Hepatocyte (in vitro differentiated cells): ENCODE measurements around the gene MICAL2. TPM values are rescaled to one million over a fixed set of nuclear protein-coding genes. Genes with fewer than 3 reads are reported as not detected.

Source experiments
- DNase-seq: peaks from one replicate; pipeline ENCODE4 v3.0.0-alpha.2; 2016; ENCODE audit warnings: low spot score
- H2AFZ ChIP-seq: fragments of 200-600 bp; sonication (generic); 2 replicates; pipeline ENCODE4 v1.6.0; 2016; ENCODE audit warnings: antibody characterized with exemption, mild to moderate bottlenecking
- H3K27ac ChIP-seq: fragments of 200-600 bp; sonication (generic); 2 replicates; pipeline ENCODE4 v1.5.1; 2016; ENCODE audit warnings: mild to moderate bottlenecking
- H3K27me3 ChIP-seq: fragments of 200-600 bp; sonication (generic); 2 replicates; pipeline ENCODE4 v1.6.1; 2016
- H3K36me3 ChIP-seq: fragments of 200-600 bp; sonication (generic); replicated peaks from 2 replicates; pipeline ENCODE4 v1.5.1; 2016; ENCODE audit warnings: low read depth; ENCODE audit not compliant: insufficient read depth
- H3K4me1 ChIP-seq: fragments of 200-600 bp; sonication (generic); 2 replicates; pipeline ENCODE4 v1.5.1; 2016; ENCODE audit warnings: mild to moderate bottlenecking, moderate library complexity; ENCODE audit not compliant: insufficient read depth
- H3K4me2 ChIP-seq: fragments of 200-600 bp; sonication (generic); 2 replicates; pipeline ENCODE4 v1.6.0; 2016
- H3K4me3 ChIP-seq: fragments of 200-600 bp; sonication (generic); 2 replicates; pipeline ENCODE4 v1.5.1; 2016; ENCODE audit warnings: mild to moderate bottlenecking
- H3K79me2 ChIP-seq: fragments of 200-600 bp; sonication (generic); 2 replicates; pipeline ENCODE4 v1.6.0; 2017; ENCODE audit warnings: mild to moderate bottlenecking
- H3K9me2 ChIP-seq: fragments of 200-600 bp; sonication (generic); replicated peaks from 2 replicates; pipeline ENCODE4 v1.6.0; 2017; ENCODE audit warnings: mild to moderate bottlenecking; ENCODE audit not compliant: insufficient read depth
- H3K9me3 ChIP-seq: fragments of 200-600 bp; sonication (generic); 2 replicates; pipeline ENCODE4 v1.5.1; 2016; ENCODE audit warnings: low read depth, mild to moderate bottlenecking
- H4K20me1 ChIP-seq: fragments of 200-600 bp; sonication (generic); 2 replicates; pipeline ENCODE4 v1.6.0; 2016; ENCODE audit warnings: mild to moderate bottlenecking; ENCODE audit not compliant: insufficient read depth, poor library complexity, severe bottlenecking
- CTCF ChIP-seq: fragments of 200-600 bp; sonication (generic); IDR thresholded peaks from 2 replicates; pipeline ENCODE4 v1.5.1; 2016; ENCODE audit warnings: antibody characterized with exemption, mild to moderate bottlenecking; ENCODE audit not compliant: poor library complexity
- EZH2 ChIP-seq: fragments of 200-600 bp; sonication (generic); IDR thresholded peaks from 2 replicates; pipeline ENCODE4 v1.6.1; 2016; ENCODE audit warnings: antibody characterized with exemption, mild to moderate bottlenecking, borderline replicate concordance
- EZH2phosphoT487 ChIP-seq: fragments of 200-600 bp; sonication (generic); IDR thresholded peaks from one replicate; pipeline ENCODE4 v1.6.1; 2018; ENCODE audit warnings: antibody characterized with exemption, mild to moderate bottlenecking, low read depth, moderate library complexity; ENCODE audit not compliant: unreplicated experiment, severe bottlenecking
- WGBS: methylation state at CpG from one replicate; pipeline ENCODE4 v1.1.6; 2016; ENCODE audit warnings: low lambda C conversion rate; ENCODE audit errors: missing lambda C conversion rate; 5-methylcytosine and 5-hydroxymethylcytosine counted together
- polyA plus RNA-seq: library from polyadenylated mRNA; unstranded; fragments of >200 nt; fragmentation: Nextera tagmentation; extraction: Ambion mirVana; gene quantifications from 2 replicates; pipeline ENCODE4 v1.2.1, GENCODE V29; 2016
- total RNA-seq: library from RNA; depleted of rRNA; stranded (reverse); fragments of >200 nt; gene quantifications from 2 replicates; pipeline ENCODE4 v1.2.3, GENCODE V29; 2014

MICAL2 gene
- total and polyA plus RNA-seq, 2 experiments from 2014 or later: 36.8 to 56.0 TPM

- Histone ChIP-seq H3K27ac (no peak overlapping the region), H3K4me2 (no peak overlapping the region), H3K4me3 (no peak overlapping the region), H4K20me1 (no peaks in the 10 kb centered on the region), H3K79me2 (no peaks in the 10 kb centered on the region), H3K4me1 (peaks cover 3% of the 10 kb centered on the region), H2AFZ (no peak overlapping the region), H3K36me3 (no peaks in the 10 kb centered on the region), H3K9me2 (no peaks in the 10 kb centered on the region), H3K27me3 (no peaks in the 10 kb centered on the region), H3K9me3 (no peaks in the 10 kb centered on the region)
- WGBS: 85% methylated on average over 4 of the region's 4 CpGs
- TF ChIP-seq EZH2phosphoT487 (no peak), EZH2 (no peak), CTCF (no peak)
- DNase-seq: no peak
Observed at GRCh38 chr11:12073886-12074285, 36.5 kb upstream of the MICAL2 start.

GRCh38 chr11:12074529-12075195 is 35.7 kb upstream of the MICAL2 start:
- Histone ChIP-seq H3K9me3 (no peaks in the 10 kb centered on the region), H3K27ac (no peak overlapping the region), H4K20me1 (no peaks in the 10 kb centered on the region), H3K27me3 (no peaks in the 10 kb centered on the region), H2AFZ (no peak overlapping the region), H3K4me1 (peaks cover 3% of the 10 kb centered on the region), H3K79me2 (no peaks in the 10 kb centered on the region), H3K4me3 (no peak overlapping the region), H3K36me3 (no peaks in the 10 kb centered on the region), H3K4me2 (no peak overlapping the region), H3K9me2 (no peaks in the 10 kb centered on the region)
- no peak for TF ChIP-seq EZH2
- no peak for TF ChIP-seq EZH2phosphoT487
- no peak for TF ChIP-seq CTCF
- WGBS: 92% methylated on average over 6 of the region's 6 CpGs
- no peak for DNase-seq

GRCh38 chr11:12075291-12075690 is 35.1 kb upstream of the MICAL2 start:
- Histone ChIP-seq H3K4me3 (no peak overlapping the region), H3K36me3 (no peaks in the 10 kb centered on the region), H3K27me3 (no peaks in the 10 kb centered on the region), H3K27ac (no peak overlapping the region), H2AFZ (no peak overlapping the region), H3K79me2 (no peaks in the 10 kb centered on the region), H3K9me3 (no peaks in the 10 kb centered on the region), H3K4me1 (peaks cover 3% of the 10 kb centered on the region), H3K4me2 (no peak overlapping the region), H4K20me1 (no peaks in the 10 kb centered on the region), H3K9me2 (no peaks in the 10 kb centered on the region)
- TF ChIP-seq EZH2: no peak
- TF ChIP-seq CTCF: no peak
- TF ChIP-seq EZH2phosphoT487: no peak
- no peak for DNase-seq
- WGBS: 91% methylated on average over 3 of the region's 3 CpGs
